ENCODE measurements around the gene CAPNS2.

Gene CAPNS2

GRCh38 chr16:55566432-55567175 lies at the start of gene CAPNS2:
Gene CAPNS2 (plus strand): TSS chr16:55566684. CDS start chr16:55566757, 73 bp downstream.
- H3K4me3 ChIP-seq, result no peak within 1 kb of the TSS
- H3K9me3 ChIP-seq, result no peaks in the 10 kb centered on the region
- in situ Hi-C loops (cut with MboI; ENCODE audit: low sequenced_read_pairs), result no loop called here
- no peaks in the 10 kb centered on the region for H3K27me3 ChIP-seq (ENCODE audit: low read depth)
- no peak for DNase-seq (ENCODE audit: low spot score in 2 of 2)
- H3K36me3 ChIP-seq (replicated peaks), result no peaks in the 10 kb centered on the region
- H3K4me1 ChIP-seq, result no peaks in the 10 kb centered on the region

GRCh38 chr16:55521792-55522191 lies 44.7 kb upstream of the CAPNS2 start:
- H3K27me3 ChIP-seq (ENCODE audit: low read depth), result no peaks in the 10 kb centered on the region
- DNase-seq (ENCODE audit: low spot score in 2 of 2), result no peak
- H3K9me3 ChIP-seq, result no peaks in the 10 kb centered on the region
- H3K4me1 ChIP-seq, result peaks cover 5% of the 10 kb centered on the region
- in situ Hi-C loops (cut with MboI; ENCODE audit: low sequenced_read_pairs), result no loop called here
- no peaks in the 10 kb centered on the region for H3K36me3 ChIP-seq (replicated peaks)
- H3K4me3 ChIP-seq, result no peak overlapping the region

- no peak for DNase-seq (ENCODE audit: low spot score in 2 of 2)
- in situ Hi-C loops (cut with MboI; ENCODE audit: low sequenced_read_pairs), result no loop called here
- Histone ChIP-seq H3K36me3 (replicated peaks) (no peaks in the 10 kb centered on the region), H3K4me1 (peaks cover 5% of the 10 kb centered on the region), H3K27me3 (ENCODE audit: low read depth) (no peaks in the 10 kb centered on the region), H3K4me3 (no peak overlapping the region), H3K9me3 (no peaks in the 10 kb centered on the region)
Observed at GRCh38 chr16:55526441-55526840, 40.0 kb upstream of the CAPNS2 start.

GRCh38 chr16:55527885-55528284 lies 38.6 kb upstream of the CAPNS2 start:
- no peak for DNase-seq (ENCODE audit: low spot score in 2 of 2)
- in situ Hi-C loops (cut with MboI; ENCODE audit: low sequenced_read_pairs), result no loop called here
- H3K9me3 ChIP-seq, result no peaks in the 10 kb centered on the region

GRCh38 chr16:55529018-55529417 lies 37.5 kb upstream of the CAPNS2 start:
- H3K36me3 ChIP-seq (replicated peaks), result no peaks in the 10 kb centered on the region
- no peak for DNase-seq (ENCODE audit: low spot score in 2 of 2)
- in situ Hi-C loops (cut with MboI; ENCODE audit: low sequenced_read_pairs), result no loop called here
- H3K4me1 ChIP-seq, result peaks cover 5% of the 10 kb centered on the region
- H3K27me3 ChIP-seq (ENCODE audit: low read depth), result no peaks in the 10 kb centered on the region
- no peak overlapping the region for H3K4me3 ChIP-seq
- no peaks in the 10 kb centered on the region for H3K9me3 ChIP-seq

More at GRCh38 chr16:55527885-55528284, 38.6 kb upstream of the CAPNS2 start:
- Histone ChIP-seq H3K27me3 (ENCODE audit: low read depth) (no peaks in the 10 kb centered on the region), H3K4me1 (peaks cover 5% of the 10 kb centered on the region), H3K4me3 (no peak overlapping the region), H3K36me3 (replicated peaks) (no peaks in the 10 kb centered on the region)

GRCh38 chr16:55530316-55530856 lies 36.1 kb upstream of the CAPNS2 start:
- in situ Hi-C loops (cut with MboI; ENCODE audit: low sequenced_read_pairs), result no loop called here
- DNase-seq (ENCODE audit: low spot score in 2 of 2), result no peak
- Histone ChIP-seq H3K27me3 (ENCODE audit: low read depth) (no peaks in the 10 kb centered on the region), H3K36me3 (replicated peaks) (no peaks in the 10 kb centered on the region), H3K4me1 (no peaks in the 10 kb centered on the region; the same call in 1 of the 2 replicates), H3K4me3 (no peak overlapping the region), H3K9me3 (no peaks in the 10 kb centered on the region)

- in situ Hi-C loops (cut with MboI; ENCODE audit: low sequenced_read_pairs), result no loop called here
- no peaks in the 10 kb centered on the region for H3K4me1 ChIP-seq
- no peaks in the 10 kb centered on the region for H3K9me3 ChIP-seq
- DNase-seq (ENCODE audit: low spot score in 2 of 2), result no peak
- no peak overlapping the region for H3K4me3 ChIP-seq
- H3K27me3 ChIP-seq (ENCODE audit: low read depth), result no peaks in the 10 kb centered on the region
- H3K36me3 ChIP-seq (replicated peaks), result no peaks in the 10 kb centered on the region
Observed at GRCh38 chr16:55532227-55532626, 34.3 kb upstream of the CAPNS2 start.

- DNase-seq (ENCODE audit: low spot score in 2 of 2), result no peak
- Histone ChIP-seq H3K4me1 (no peaks in the 10 kb centered on the region), H3K9me3 (no peaks in the 10 kb centered on the region), H3K36me3 (replicated peaks) (no peaks in the 10 kb centered on the region), H3K27me3 (ENCODE audit: low read depth) (no peaks in the 10 kb centered on the region), H3K4me3 (no peak overlapping the region)
- in situ Hi-C loops (cut with MboI; ENCODE audit: low sequenced_read_pairs), result no loop called here
Observed at GRCh38 chr16:55534756-55535155, 31.7 kb upstream of the CAPNS2 start.

GRCh38 chr16:55539049-55539448 lies 27.4 kb upstream of the CAPNS2 start:
- no peak for DNase-seq (ENCODE audit: low spot score in 2 of 2)
- in situ Hi-C loops (cut with MboI; ENCODE audit: low sequenced_read_pairs), result no loop called here

GRCh38 chr16:55539488-55539887 lies 27.0 kb upstream of the CAPNS2 start:
- in situ Hi-C loops (cut with MboI; ENCODE audit: low sequenced_read_pairs), result no loop called here
- Histone ChIP-seq H3K36me3 (replicated peaks) (no peaks in the 10 kb centered on the region), H3K27me3 (ENCODE audit: low read depth) (no peaks in the 10 kb centered on the region)

More at GRCh38 chr16:55539049-55539448, 27.4 kb upstream of the CAPNS2 start:
- Histone ChIP-seq H3K27me3 (ENCODE audit: low read depth) (no peaks in the 10 kb centered on the region), H3K36me3 (replicated peaks) (no peaks in the 10 kb centered on the region), H3K4me1 (no peaks in the 10 kb centered on the region), H3K4me3 (no peak overlapping the region), H3K9me3 (no peaks in the 10 kb centered on the region)

GRCh38 chr16:55540221-55540620 lies 26.3 kb upstream of the CAPNS2 start:
- in situ Hi-C loops (cut with MboI; ENCODE audit: low sequenced_read_pairs), result no loop called here

More at GRCh38 chr16:55539488-55539887, 27.0 kb upstream of the CAPNS2 start:
- Histone ChIP-seq H3K4me1 (no peaks in the 10 kb centered on the region), H3K9me3 (no peaks in the 10 kb centered on the region), H3K4me3 (no peak overlapping the region)
- DNase-seq (ENCODE audit: low spot score in 2 of 2), result no peak

GRCh38 chr16:55542459-55543082 lies 23.9 kb upstream of the CAPNS2 start:
- Histone ChIP-seq H3K27me3 (ENCODE audit: low read depth) (no peaks in the 10 kb centered on the region), H3K36me3 (replicated peaks) (no peaks in the 10 kb centered on the region), H3K4me3 (no peak overlapping the region), H3K4me1 (no peaks in the 10 kb centered on the region), H3K9me3 (no peaks in the 10 kb centered on the region)
- in situ Hi-C loops (cut with MboI; ENCODE audit: low sequenced_read_pairs), result no loop called here
- DNase-seq (ENCODE audit: low spot score in 2 of 2), result no peak

More at GRCh38 chr16:55540221-55540620, 26.3 kb upstream of the CAPNS2 start:
- no peak for DNase-seq (ENCODE audit: low spot score in 2 of 2)
- no peaks in the 10 kb centered on the region for H3K9me3 ChIP-seq
- H3K4me1 ChIP-seq, result no peaks in the 10 kb centered on the region
- no peaks in the 10 kb centered on the region for H3K27me3 ChIP-seq (ENCODE audit: low read depth)
- no peak overlapping the region for H3K4me3 ChIP-seq
- no peaks in the 10 kb centered on the region for H3K36me3 ChIP-seq (replicated peaks)

- DNase-seq (ENCODE audit: low spot score in 2 of 2), result no peak
- no peaks in the 10 kb centered on the region for H3K9me3 ChIP-seq
- no peaks in the 10 kb centered on the region for H3K27me3 ChIP-seq (ENCODE audit: low read depth)
- no peak overlapping the region for H3K4me3 ChIP-seq
- H3K4me1 ChIP-seq, result no peaks in the 10 kb centered on the region
- in situ Hi-C loops (cut with MboI; ENCODE audit: low sequenced_read_pairs), result no loop called here
- H3K36me3 ChIP-seq (replicated peaks), result no peaks in the 10 kb centered on the region
Observed at GRCh38 chr16:55543472-55543871, 23.0 kb upstream of the CAPNS2 start.

GRCh38 chr16:55552621-55553020 lies 13.9 kb upstream of the CAPNS2 start:
- H3K4me1 ChIP-seq, result no peaks in the 10 kb centered on the region
- no peak for DNase-seq (ENCODE audit: low spot score in 2 of 2)
- no peaks in the 10 kb centered on the region for H3K27me3 ChIP-seq (ENCODE audit: low read depth)
- no peak overlapping the region for H3K4me3 ChIP-seq
- no peaks in the 10 kb centered on the region for H3K36me3 ChIP-seq (replicated peaks)
- in situ Hi-C loops (cut with MboI; ENCODE audit: low sequenced_read_pairs), result no loop called here
- no peaks in the 10 kb centered on the region for H3K9me3 ChIP-seq

Measured in HAP-1 (cell line).